K562 (cell line): Measurements from ENCODE around the gene MAP7D1. TPM values are rescaled to one million over a fixed set of nuclear protein-coding genes. Genes with fewer than 3 reads are reported as not detected.

Experiments
- BCOR ChIP-seq: fragments of 450-650 bp; IDR thresholded peaks from 2 replicates; pipeline ENCODE4 v1.6.1; 2016
- CBFA2T3 ChIP-seq: fragments of 450-650 bp; IDR thresholded peaks from 2 replicates; pipeline ENCODE4 v1.6.1; 2017
- ESRRB ChIP-seq: fragments of 250-450 bp; sonication (Bioruptor Pico); IDR thresholded peaks from 2 replicates; pipeline ENCODE4 v1.5.0; 2020; ENCODE audit warnings: mild to moderate bottlenecking, moderate library complexity, borderline replicate concordance
- HDAC6 ChIP-seq: IDR thresholded peaks from 2 replicates; pipeline ENCODE4 v1.6.1; 2012; ENCODE audit warnings: low read depth, mild to moderate bottlenecking, control low read depth, inconsistent platforms, low read length, moderate library complexity
- HDGF ChIP-seq: fragments of 450-650 bp; IDR thresholded peaks from 2 replicates; pipeline ENCODE4 v1.6.1; 2016
- MED1 ChIP-seq: sonication (generic); formaldehyde crosslinking; IDR thresholded peaks from 2 replicates; pipeline ENCODE4 v1.8.1; 2023; ENCODE audit warnings: missing genetic modification reagents, borderline replicate concordance
- ZBTB17 ChIP-seq: fragments of 450-650 bp; formaldehyde crosslinking; IDR thresholded peaks from 2 replicates; pipeline ENCODE4 v1.4.0; 2020; ENCODE audit warnings: mild to moderate bottlenecking
- ZNF184 ChIP-seq: sonication (generic); formaldehyde crosslinking; IDR thresholded peaks from 2 replicates; pipeline ENCODE4 v1.5.0; 2020; ENCODE audit warnings: missing genetic modification reagents
- ZNF354B ChIP-seq: fragments of 250-450 bp; sonication (Bioruptor Pico); IDR thresholded peaks from 2 replicates; pipeline ENCODE4 v1.4.0; 2020
- ZNF431 ChIP-seq: sonication (generic); formaldehyde crosslinking; IDR thresholded peaks from 2 replicates; pipeline ENCODE4 v1.8.0; 2022; ENCODE audit warnings: mild to moderate bottlenecking, missing genetic modification reagents
- ZNF561 ChIP-seq: fragments of 450-650 bp; formaldehyde crosslinking; conservative IDR thresholded peaks from 2 replicates; pipeline ENCODE4 v1.4.0; 2020; ENCODE audit warnings: mild to moderate bottlenecking, moderate library complexity
- polyA plus RNA-seq, 8 experiments: library from polyadenylated mRNA; depleted of rRNA in 4 of 8; stranded (reverse) in 5 of 8; unstranded in 3 of 8; fragments of >200 nt; fragmentation: Nextera tagmentation in 2 of 8; fragmentation: Illumina TruSeq in 1 of 8; extraction: Ambion mirVana in 2 of 8; extraction: Trizol in 1 of 8; gene quantifications; 2 replicates each; pipeline versions ENCODE4 v1.2.1 to v1.2.3, GENCODE V29; 2011 to 2014; ENCODE audit warnings: inconsistent platforms in 1 of 8, missing spikeins in 1 of 8
- total RNA-seq, 7 experiments: library from RNA; depleted of rRNA in 6 of 7; stranded (reverse); fragments of >200 nt in 6 of 7; fragmentation: Illumina TruSeq in 2 of 7; extraction: Trizol in 2 of 7; gene quantifications; 2 replicates each; pipeline versions ENCODE4 v1.2.1 to v1.2.3, GENCODE V29; 2011 to 2021; ENCODE audit warnings: low replicate concordance in 1 of 7
- TF ChIP-seq, protein P1 (sequence below): fragments of 450-650 bp; IDR thresholded peaks from 2 replicates; pipeline ENCODE4 v1.6.1; 2018; ENCODE audit warnings: mild to moderate bottlenecking, low read depth; ENCODE audit not compliant: partially characterized antibody
- TF ChIP-seq, protein P2 (sequence below), 2 experiments: fragments of 200-800 bp in 1 of 2; sonication (Bioruptor generic) in 1 of 2; sonication (generic) in 1 of 2; formaldehyde crosslinking in 1 of 2; IDR thresholded peaks in 1 of 2; conservative IDR thresholded peaks in 1 of 2; 2 replicates each; pipeline versions ENCODE4 v1.5.0 to v1.6.1; 2016 to 2020; ENCODE audit warnings: missing compliant biosample characterization in 1 of 2, missing genetic modification characterization in 1 of 2, missing genetic modification reagents in 1 of 2
- TF ChIP-seq, protein P3 (sequence below): fragments of 250-450 bp; sonication (Bioruptor Pico); IDR thresholded peaks from 2 replicates; pipeline ENCODE4 v1.6.1; 2021; ENCODE audit warnings: mild to moderate bottlenecking
- TF ChIP-seq, protein P4 (sequence below): fragments of 450-650 bp; IDR thresholded peaks from 2 replicates; pipeline ENCODE4 v1.6.1; 2017; ENCODE audit warnings: antibody characterized with exemption
- TF ChIP-seq, protein P5 (sequence below): sonication (generic); formaldehyde crosslinking; IDR thresholded peaks from 2 replicates; pipeline ENCODE4 v1.8.0; 2022; ENCODE audit warnings: mild to moderate bottlenecking, missing genetic modification reagents
- TF ChIP-seq, protein P6 (sequence below): fragments of 200-400 bp; formaldehyde crosslinking; IDR thresholded peaks from 2 replicates; pipeline ENCODE4 v1.6.1; 2017; ENCODE audit warnings: mild to moderate bottlenecking, low read depth, low read length, moderate library complexity
- TF ChIP-seq, protein P7 (sequence below): sonication (generic); formaldehyde crosslinking; IDR thresholded peaks from 2 replicates; pipeline ENCODE4 v1.8.1; 2022; ENCODE audit warnings: missing genetic modification reagents

Gene MAP7D1
- total and polyA plus RNA-seq, 9 of the 15 experiments (the other 6 are each of a cell fraction or from before 2014, with no cell fraction given), result 3.6 to 108 (median 34.5) TPM

DNA sequence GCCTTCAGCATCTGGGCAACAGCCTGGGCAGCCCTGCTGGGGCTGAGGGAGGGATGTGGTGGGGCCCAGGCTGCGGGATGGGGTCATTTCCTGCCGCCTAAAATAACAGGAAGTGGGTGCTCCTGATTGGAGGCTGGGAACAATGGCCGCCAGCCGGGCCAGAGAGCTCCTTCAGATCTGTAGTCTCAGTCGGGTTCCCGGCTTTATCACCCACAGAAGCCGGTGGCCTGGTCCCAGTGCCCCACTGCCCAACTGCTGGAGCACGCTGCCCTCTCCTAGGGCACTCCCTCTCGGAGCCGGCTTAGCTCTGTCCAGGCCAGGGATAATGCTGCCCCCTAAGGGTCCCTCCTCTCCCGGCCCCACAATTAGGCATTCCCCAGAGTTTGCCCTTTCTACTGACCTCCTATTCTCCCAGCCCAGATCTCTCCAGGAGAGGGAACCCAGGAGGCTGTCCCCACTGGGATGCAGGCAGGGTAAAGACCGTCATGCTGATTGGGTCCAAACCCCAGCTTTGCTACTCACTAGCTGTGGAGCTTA is 5.1 kb downstream of the MAP7D1 start (continued):
- TF ChIP-seq, protein P1, sequence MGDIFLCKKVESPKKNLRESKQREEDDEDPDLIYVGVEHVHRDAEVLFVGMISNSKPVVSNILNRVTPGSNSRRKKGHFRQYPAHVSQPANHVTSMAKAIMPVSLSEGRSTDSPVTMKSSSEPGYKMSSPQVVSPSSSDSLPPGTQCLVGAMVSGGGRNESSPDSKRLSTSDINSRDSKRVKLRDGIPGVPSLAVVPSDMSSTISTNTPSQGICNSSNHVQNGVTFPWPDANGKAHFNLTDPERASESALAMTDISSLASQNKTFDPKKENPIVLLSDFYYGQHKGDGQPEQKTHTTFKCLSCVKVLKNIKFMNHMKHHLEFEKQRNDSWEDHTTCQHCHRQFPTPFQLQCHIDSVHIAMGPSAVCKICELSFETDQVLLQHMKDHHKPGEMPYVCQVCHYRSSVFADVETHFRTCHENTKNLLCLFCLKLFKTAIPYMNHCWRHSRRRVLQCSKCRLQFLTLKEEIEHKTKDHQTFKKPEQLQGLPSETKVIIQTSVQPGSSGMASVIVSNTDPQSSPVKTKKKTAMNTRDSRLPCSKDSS, result no peak
- TF ChIP-seq, protein P2, sequence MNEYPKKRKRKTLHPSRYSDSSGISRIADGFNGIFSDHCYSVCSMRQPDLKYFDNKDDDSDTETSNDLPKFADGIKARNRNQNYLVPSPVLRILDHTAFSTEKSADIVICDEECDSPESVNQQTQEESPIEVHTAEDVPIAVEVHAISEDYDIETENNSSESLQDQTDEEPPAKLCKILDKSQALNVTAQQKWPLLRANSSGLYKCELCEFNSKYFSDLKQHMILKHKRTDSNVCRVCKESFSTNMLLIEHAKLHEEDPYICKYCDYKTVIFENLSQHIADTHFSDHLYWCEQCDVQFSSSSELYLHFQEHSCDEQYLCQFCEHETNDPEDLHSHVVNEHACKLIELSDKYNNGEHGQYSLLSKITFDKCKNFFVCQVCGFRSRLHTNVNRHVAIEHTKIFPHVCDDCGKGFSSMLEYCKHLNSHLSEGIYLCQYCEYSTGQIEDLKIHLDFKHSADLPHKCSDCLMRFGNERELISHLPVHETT (CRISPR knock-in tag; conservative IDR thresholded peaks at IDR 0.05 in 1 of 2, IDR thresholded peaks at IDR 0.05 in 1 of 2), result no peak
- TF ChIP-seq, protein P3, sequence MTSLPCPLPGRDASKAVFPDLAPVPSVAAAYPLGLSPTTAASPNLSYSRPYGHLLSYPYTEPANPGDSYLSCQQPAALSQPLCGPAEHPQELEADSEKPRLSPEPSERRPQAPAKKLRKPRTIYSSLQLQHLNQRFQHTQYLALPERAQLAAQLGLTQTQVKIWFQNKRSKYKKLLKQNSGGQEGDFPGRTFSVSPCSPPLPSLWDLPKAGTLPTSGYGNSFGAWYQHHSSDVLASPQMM (CRISPR knock-in tag), result no peak
- TF ChIP-seq, protein P4, sequence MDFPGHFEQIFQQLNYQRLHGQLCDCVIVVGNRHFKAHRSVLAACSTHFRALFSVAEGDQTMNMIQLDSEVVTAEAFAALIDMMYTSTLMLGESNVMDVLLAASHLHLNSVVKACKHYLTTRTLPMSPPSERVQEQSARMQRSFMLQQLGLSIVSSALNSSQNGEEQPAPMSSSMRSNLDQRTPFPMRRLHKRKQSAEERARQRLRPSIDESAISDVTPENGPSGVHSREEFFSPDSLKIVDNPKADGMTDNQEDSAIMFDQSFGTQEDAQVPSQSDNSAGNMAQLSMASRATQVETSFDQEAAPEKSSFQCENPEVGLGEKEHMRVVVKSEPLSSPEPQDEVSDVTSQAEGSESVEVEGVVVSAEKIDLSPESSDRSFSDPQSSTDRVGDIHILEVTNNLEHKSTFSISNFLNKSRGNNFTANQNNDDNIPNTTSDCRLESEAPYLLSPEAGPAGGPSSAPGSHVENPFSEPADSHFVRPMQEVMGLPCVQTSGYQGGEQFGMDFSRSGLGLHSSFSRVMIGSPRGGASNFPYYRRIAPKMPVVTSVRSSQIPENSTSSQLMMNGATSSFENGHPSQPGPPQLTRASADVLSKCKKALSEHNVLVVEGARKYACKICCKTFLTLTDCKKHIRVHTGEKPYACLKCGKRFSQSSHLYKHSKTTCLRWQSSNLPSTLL, result no peak
- TF ChIP-seq BCOR, result no peak
- TF ChIP-seq HDAC6, result no peak
- no peak for TF ChIP-seq HDGF
- TF ChIP-seq ZNF354B (CRISPR knock-in tag), result no peak
- no peak for TF ChIP-seq ZNF431 (CRISPR knock-in tag)
- TF ChIP-seq, protein P5, sequence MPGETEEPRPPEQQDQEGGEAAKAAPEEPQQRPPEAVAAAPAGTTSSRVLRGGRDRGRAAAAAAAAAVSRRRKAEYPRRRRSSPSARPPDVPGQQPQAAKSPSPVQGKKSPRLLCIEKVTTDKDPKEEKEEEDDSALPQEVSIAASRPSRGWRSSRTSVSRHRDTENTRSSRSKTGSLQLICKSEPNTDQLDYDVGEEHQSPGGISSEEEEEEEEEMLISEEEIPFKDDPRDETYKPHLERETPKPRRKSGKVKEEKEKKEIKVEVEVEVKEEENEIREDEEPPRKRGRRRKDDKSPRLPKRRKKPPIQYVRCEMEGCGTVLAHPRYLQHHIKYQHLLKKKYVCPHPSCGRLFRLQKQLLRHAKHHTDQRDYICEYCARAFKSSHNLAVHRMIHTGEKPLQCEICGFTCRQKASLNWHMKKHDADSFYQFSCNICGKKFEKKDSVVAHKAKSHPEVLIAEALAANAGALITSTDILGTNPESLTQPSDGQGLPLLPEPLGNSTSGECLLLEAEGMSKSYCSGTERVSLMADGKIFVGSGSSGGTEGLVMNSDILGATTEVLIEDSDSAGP, result no peak
- TF ChIP-seq ZNF561 (CRISPR knock-in tag), result no peak
- TF ChIP-seq, protein P6, sequence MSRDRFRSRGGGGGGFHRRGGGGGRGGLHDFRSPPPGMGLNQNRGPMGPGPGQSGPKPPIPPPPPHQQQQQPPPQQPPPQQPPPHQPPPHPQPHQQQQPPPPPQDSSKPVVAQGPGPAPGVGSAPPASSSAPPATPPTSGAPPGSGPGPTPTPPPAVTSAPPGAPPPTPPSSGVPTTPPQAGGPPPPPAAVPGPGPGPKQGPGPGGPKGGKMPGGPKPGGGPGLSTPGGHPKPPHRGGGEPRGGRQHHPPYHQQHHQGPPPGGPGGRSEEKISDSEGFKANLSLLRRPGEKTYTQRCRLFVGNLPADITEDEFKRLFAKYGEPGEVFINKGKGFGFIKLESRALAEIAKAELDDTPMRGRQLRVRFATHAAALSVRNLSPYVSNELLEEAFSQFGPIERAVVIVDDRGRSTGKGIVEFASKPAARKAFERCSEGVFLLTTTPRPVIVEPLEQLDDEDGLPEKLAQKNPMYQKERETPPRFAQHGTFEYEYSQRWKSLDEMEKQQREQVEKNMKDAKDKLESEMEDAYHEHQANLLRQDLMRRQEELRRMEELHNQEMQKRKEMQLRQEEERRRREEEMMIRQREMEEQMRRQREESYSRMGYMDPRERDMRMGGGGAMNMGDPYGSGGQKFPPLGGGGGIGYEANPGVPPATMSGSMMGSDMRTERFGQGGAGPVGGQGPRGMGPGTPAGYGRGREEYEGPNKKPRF, result no peak
- TF ChIP-seq ESRRB (CRISPR knock-in tag), result no peak
- TF ChIP-seq CBFA2T3, result no peak
- peak; percentile 59; the same call in 1 of the 2 replicates for TF ChIP-seq ZBTB17 (CRISPR knock-in tag)
- no peak for TF ChIP-seq ZNF184 (CRISPR knock-in tag)
- TF ChIP-seq, protein P7, sequence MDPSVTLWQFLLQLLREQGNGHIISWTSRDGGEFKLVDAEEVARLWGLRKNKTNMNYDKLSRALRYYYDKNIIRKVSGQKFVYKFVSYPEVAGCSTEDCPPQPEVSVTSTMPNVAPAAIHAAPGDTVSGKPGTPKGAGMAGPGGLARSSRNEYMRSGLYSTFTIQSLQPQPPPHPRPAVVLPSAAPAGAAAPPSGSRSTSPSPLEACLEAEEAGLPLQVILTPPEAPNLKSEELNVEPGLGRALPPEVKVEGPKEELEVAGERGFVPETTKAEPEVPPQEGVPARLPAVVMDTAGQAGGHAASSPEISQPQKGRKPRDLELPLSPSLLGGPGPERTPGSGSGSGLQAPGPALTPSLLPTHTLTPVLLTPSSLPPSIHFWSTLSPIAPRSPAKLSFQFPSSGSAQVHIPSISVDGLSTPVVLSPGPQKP (CRISPR knock-in tag), result no peak
- no peak for TF ChIP-seq MED1 (CRISPR knock-in tag)
